HG02759 (cell line): ENCODE data around the gene CDH13.

ENCODE experiments used
- ATAC-seq: cut with Tn5 transposase; IDR thresholded peaks from one replicate; pipeline ENCODE4 v1.9.1; 2021; ENCODE audit warnings: mild to moderate bottlenecking, moderate library complexity; ENCODE audit not compliant: unreplicated experiment

The CDH13 gene

DNA sequence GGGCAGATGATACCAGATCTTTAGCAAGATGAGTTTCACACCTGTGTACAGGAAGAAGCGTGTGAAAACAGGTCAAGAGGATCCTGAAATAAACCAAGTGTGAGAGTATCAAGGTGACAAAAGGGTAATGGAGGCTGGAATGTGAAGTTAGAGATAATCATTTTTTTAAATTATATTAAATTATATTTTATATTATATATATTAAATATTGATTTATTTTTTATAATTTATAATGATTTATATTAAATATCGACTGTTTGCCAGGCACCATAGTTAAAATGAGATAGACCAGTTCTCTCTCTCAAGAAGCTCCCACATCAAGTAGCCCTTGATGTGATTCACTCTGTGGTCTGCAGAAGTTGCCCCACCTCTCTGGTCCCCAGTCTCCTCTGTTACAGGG is 820.8 kb downstream of the CDH13 start:
- no peak for ATAC-seq

DNA sequence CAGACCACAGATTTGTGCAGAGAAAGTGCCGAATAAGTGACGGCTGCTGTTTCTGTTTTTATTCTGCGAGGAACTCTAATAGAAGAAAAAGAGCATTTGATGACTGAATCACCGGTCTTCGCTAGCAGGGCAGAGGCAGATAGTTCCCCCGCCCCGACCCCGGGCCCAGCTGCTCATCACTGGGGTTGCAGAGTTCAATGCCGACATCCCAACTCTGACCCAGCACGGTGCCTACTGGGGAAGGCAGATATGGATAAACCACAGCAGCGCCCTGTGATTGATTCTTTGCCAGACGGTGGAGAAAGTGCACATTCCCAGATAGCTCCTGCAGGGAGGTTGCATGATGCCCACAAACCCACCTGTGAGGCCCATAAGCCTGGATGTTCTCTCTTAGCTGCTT is 823.1 kb downstream of the CDH13 start:
- ATAC-seq, result no peak

DNA sequence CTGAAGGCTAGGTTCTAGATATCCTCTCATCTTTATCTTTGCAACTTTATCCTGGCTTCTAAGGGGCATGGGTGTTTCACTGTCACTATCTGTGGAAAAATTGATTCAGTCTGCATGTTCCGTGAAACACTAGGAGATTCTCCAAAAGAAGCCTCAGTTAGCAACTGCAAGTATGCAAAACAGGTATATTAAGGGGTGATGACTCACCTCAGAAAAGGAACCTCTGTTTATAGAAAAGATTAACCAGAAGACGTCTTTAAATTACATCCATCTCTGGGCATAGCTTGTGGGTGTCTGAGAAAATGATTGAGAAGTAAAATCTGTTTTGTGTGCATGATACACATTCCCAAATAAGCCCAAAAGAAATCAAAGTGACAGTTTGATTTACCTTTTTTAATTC is 827.2 kb downstream of the CDH13 start:
- ATAC-seq, result peak; percentile 62

DNA sequence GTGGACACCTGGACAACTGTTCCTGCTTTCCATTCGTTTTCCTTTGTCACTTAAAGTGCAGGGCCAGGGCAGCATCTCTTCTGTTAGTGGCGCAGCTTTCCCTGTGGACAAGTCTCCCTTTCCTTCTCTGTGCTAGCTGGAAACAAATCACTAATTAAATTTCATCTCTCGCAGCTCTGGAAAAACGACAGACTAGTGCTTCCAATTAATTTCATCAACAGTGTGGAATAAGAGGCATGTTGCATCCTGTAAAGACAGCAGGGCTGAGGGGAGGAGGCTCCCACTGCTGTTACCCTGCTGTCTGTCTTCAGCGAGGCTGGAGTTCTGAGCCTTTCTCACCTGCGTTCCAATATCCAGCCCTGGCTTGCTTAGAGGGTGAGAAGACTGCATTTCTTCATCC is 828.9 kb downstream of the CDH13 start:
- no peak for ATAC-seq

DNA sequence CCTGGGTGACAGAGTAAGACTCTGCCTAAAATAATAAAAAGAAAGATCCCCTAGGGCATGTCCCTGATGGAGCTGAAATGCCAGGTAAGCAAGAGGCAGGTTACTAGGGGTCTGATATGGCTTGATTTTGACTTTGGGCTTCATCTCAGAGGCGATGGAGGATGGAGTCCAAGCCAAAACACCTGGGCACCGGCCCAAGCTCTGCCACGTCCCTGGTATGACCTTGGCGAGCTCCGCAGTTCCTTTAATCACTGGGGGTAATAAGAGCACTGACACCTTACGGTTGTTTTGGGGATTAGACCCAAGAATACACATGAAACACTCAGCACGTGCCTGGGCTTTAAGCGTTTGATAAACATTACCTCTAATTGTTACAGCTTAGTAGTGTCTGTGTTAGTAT is 830.2 kb downstream of the CDH13 start:
- ATAC-seq, result no peak

DNA sequence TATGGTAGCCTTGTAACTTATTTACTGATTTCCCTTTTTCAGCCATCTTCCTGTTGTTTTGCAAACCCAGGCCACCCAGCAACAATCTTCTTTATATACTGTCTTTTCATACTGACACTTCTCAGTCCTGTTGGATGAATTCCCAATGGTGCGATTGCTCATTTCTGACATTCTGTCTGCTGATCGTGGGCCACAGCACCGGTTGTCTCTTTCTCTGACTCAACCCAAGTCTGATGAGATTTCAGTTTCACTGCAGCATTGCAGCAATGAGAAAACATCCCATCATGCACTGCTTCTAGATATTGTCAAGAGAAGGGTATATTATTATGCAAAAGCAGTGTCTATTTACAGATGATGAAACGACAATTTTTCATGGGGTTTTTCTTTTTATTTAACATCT is 831.8 kb downstream of the CDH13 start:
- ATAC-seq, result peak; percentile 90

DNA sequence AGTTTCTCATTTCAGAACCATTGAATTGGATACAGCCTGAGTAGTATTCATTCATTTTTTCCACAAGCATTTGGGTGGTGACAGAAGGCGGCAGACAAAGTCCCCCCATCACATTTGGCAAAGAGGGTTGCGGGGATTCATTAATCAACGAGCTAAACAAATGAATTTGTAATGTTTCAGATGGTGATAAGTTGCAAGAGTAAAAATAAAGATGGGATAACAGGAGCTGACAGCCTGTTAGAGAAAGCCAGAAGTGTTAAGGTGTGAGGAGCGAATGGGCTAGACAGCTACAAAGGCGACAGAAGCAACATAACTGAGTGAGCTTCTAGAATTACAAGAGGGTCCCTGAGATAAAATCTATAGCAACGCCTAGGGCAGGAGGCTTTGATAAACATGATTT is 838.2 kb downstream of the CDH13 start:
- ATAC-seq, result no peak

DNA sequence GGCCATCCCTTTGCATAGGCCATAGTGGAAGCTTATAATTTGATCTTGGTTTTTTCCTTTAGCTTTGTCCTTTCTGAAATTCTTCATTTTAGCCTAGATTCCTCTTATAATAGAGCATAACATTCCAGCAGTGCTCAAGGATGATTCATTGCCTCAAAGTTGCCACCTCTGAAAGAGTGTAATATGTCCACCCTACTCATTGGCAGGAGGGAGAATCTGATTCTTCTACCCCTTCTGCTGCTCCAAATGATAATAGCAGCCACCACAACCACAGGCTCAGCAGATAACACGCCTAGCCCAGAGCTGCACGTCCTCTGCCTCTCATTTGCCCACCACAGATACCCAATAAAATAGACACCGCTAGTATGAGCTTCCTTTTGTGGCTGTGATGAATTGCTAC is 843.6 kb downstream of the CDH13 start:
- no peak for ATAC-seq

DNA sequence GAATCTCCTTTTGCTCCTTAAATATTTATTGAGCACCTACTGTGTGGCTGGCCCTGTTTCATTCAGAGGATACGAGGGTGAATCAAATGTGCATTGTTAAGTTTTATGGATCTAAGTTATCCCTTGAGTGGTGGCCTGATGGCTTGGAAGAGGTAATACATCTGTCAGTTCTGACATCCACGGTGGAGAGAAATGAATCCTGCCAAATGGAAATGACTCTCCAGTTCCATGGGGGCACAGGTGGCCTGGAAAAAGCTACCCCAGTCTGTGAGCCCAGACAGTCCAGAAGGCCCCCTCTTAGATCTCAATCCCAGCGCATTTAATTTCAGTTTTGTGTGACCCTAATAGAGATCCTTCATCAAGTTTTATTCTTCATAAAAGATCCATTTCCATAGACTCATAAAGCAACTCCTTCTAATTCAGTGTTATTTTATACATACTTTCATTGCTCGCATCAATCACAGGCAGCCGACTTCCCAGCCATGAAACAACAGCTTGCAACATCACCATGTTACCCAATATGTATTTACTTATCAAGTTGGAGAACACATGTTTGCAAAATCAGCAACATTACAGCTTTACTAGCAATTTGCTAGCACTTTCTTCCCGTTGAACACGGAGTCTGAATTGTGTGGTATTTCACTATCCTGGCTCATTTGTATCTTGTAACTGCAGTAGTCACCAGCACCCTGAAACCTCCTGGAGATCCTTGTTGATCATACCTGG is 846.2 kb downstream of the CDH13 start:
- no peak for ATAC-seq

DNA sequence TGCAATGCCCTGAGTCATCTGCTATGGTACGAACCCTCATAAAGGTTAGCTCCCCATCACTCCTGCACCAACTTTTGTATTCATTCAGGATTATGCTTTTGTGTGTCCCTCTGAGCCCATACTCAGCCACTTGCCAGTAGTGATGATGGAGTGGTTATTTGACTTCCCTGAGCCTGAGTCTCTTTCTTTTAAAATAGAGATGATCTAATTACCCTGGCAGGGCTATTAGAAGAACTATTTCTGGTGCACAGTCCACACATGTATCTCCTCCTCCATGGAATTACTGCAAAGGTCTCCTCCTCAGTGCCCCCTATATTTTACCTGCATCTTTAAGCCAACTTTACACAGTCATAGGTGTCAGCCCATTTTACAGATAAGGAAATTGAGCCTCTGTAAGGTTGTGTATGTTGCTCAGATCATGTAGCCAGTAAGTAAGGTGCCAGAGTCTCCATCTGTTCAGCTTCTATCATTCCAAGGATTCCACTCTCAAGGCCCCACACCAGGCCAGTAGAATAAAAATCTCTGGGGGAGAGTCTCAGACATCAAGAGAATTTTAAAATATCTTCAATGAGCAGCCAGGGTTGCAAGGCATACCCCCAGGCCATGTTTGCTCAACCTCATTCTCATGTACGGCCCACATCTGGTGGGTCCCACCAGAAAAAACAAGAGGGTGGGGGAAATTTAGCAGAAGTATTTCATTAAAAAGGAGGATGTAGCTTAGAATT is 847.3 kb downstream of the CDH13 start:
- no peak for ATAC-seq

DNA sequence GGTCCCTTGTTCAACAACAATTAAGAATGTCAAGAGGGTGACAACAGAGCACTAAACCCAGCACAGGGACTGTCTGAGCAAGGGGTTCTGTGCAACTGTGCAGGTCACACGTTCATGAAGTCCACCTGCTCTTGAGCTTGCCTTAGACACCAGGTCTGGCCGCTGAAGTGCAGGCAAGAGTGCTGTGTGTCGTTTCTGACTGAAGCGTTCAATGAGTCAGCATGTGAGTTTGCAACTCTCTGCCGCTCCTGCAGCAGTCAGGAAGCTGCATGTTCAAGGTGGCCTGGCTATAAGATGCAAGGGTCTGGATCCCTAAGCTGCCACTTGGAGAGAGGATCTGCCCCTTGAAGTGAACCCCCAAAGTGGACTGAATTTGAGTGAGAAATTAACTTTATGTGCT is 848.3 kb downstream of the CDH13 start:
- ATAC-seq, result no peak

DNA sequence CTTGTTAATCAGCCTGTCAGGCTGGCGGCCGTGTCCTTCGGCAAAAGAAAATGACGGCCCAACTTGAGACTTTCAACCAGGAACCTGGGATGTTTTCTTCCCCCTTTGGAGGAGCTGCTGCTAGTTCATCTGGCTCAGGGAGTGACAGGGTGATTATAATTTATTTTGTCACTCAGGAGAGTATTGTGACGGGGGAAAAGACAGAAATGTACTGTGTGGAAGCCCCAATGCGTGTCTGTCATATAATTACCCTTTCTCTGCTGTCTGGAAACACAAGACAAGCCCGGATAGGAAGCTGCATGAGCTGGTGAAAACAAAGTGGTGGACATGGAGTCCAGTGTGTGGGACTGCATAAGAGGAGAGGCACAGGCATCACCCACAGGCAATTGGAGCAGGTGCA is 854.8 kb downstream of the CDH13 start:
- ATAC-seq, result no peak

DNA sequence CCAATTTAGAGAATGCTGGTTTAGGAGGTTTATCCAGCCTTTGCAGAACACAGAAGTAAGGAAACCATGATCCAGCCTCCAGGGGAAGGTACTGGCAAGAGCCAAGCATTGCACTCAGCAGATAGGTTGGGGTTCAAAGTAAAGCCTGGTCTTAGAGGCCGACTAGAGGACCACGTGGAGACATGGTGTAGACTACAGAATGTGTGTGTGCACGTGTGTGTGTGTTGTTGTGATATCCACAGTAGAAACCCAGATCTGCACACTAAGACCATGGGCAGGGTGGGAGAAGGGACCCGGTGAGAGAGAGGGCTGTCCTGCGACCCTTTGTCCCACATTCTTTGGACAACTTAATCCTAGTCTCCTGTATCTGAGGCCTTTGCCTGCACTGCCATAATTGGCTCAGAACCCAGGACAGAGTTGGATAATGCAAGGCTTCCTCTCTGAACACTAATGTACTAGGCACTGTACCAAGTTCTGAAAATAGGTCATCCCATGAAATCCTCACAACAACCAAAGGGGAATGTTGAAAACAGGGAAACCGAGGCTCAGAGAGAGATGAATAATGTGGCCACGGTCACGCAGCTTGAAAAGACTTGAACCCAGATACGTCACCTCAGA is 855.9 kb downstream of the CDH13 start:
- ATAC-seq, result no peak

DNA sequence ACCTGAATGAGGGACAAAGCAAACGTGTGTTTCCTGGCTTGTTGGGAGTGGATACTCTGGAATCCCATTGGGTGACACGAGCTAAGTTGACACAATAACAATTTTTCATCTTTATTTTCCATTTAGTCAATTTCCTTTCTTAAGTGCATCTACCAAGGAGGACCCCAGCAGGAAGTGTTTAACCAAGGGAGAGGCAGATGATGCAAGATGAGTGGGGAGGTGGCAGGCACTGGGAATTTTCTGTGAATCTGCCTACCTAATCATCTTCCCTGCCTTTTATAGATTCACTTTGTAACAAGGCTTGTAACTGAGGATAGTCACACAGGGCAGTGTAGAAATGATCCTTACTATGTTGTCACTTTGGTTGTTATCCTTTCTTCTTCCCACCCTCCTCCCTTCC is 863.3 kb downstream of the CDH13 start:
- ATAC-seq, result no peak

DNA sequence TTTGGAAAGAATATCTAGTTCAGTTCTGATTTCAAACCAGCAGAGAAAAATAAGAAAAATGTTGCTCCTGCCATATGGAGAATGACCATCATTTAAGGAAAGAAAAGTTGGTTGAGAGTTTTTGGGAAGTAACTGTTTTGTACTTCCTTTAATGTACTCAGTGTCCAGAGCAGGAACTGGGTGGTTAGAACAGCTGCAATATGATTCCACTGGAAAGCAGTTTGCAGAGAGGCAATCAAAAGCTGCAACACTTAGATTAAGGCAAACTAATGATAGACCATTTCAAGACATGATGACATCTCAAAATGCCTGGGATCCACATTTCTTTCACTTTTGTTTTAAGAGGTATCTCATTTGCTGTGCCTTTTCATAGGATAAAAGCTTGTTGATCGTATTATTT is 867.7 kb downstream of the CDH13 start:
- ATAC-seq, result no peak

DNA sequence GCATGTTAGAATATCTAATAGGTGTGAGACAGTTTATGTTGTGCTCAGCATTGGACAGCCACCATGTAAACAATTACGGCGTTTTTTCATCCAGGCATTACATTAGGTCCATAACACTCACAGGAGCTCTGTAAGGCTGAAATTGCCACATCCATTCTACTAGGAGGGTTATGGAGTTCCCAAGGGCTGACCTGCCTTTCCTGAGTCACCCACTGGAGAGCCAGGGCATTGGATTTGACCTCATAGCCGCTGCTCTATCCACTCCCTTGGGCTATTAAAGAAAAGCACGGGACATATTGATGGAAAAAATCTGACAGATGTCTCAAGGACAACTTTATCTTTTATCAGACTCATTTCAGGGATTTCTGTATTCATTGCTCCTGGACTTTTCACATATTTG is 874.7 kb downstream of the CDH13 start:
- no peak for ATAC-seq

DNA sequence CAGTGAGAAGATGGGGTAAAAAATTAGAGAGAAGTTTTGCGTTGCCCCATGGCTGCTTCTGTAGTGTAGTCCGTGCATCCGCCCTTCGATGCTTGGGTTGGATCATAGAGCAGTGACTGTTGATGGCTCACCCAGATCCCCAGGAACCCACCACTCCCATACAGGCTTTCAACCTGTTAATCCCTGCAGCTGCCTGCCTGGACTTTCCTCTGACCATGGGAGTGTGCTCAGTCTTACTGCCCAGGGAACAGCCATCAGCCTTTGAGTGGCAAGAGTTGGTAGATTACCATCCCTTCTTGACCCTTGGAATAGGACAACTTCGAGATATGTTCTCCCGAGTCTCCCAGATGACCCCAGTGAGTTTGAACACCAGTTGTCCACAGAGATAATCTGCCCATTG is 881.5 kb downstream of the CDH13 start:
- ATAC-seq, result no peak

DNA sequence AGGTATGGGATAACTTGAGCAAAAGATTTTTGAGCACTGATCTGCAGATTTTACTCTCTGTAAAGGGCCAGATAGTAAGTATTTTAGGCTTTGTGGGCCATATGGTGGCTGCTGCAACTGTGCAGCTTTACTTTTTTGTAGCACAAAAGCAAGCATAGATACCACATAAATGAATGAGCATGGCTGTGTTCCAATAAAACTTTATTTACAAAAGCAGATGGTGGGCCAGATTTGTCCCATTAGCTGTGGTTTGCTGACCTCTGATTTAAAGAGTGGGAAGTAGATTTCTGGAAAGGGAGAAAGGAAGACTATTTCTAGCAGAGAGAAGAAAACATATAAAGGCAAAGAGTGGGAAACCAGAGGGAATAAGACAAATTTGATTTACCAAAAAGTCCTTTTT is 882.5 kb downstream of the CDH13 start:
- no peak for ATAC-seq

DNA sequence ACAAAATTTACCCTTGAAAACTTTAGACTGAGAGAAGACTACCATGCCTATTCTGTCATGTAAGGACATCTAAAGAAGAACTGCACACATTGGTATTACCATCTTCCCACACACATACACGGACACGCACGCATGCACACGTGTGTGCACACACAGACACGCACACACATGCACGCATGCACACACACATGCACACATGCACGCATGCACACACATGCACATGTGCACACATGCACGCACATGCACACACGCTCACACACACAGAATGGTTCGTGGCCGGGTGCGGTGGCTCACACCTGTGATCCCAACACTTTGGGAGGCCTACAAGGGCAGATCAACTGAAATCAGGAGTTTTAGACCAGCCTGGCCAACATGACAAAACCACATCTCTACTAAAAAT is 884.1 kb downstream of the CDH13 start:
- no peak for ATAC-seq

DNA sequence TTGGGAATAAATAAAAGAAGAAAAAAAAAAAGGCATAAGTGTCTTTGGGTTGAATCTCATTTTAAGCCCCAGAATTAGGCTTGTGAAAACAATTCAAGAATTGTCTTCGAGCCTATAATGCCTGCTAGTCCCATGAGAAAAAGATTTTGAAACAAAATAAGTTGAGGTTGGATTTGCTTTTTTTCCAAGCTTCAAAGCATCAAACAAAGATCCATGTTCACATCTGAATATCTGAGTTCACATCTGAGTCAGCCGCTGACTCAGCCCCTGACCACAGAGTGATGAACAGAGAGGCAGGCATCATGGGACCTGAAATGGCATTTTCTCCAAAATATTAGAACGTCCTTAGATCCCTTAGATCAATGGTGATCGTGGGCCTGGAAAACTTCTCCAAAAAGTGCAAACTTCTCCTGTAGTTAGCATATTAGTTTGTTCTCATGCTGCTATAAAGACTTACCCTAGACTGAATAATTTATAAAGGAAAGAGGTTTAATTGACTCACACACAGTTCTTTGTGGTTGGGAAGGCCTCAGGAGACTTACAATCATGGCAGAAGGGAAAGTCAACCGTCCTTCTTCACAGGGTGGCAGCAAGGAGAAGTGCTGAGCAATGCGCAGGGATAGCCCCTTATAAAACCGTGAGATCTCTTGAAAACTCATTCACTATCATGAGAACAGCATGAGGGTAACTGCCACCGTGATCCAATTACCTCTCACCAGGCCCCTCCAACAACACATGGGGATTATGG is 886.4 kb downstream of the CDH13 start:
- no peak for ATAC-seq

DNA sequence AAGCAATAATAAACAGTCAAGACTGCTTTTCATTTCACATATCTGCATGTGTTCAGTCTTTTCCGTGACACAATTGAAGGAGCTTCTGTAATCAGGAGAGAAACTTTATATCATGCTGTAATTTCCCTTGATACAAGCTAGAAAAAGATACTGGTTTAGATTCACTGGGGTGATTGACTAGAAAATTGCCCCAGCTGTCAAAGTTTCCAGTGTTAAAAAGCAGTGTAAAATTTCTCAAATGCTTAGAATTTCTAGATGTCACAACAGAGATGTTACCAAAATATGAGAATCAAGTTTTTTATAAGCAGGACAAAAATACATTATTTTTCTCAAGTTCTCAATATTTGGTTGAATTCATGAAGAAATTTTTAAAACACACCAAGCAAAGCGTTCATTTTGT is 888.6 kb downstream of the CDH13 start:
- ATAC-seq, result no peak

DNA sequence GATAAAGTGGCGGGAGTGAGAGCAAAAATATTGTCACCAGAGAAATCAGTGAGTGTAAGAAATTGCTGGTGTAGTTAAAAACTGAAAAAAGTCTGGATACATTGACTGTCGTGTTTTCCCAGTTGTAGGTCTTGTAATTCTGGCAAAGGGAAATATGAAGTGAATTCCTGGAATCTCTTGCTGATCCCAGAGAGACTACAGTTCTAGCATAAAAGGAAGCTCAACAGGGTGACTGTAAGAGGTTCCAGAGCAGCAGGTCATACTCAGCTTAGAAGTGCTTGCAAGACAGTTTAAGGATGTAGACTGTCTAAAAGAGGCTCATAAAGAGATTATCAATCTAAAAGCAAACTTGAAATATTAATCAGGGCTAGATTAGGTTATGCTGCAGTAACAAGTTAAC is 890.2 kb downstream of the CDH13 start:
- ATAC-seq, result no peak
